Endothelial cell (in vitro differentiated cells): Measurements from ENCODE around the gene PBRM1. TPM values are rescaled to one million over a fixed set of nuclear protein-coding genes. Genes with fewer than 3 reads are reported as not detected.

Experiments used
- DNase-seq: peaks from one replicate; pipeline ENCODE4 v3.0.0; 2021; ENCODE audit warnings: low spot score
- H3K27ac Mint-ChIP-seq: one replicate; pipeline ENCODE4 v1.8.0; 2021; ENCODE audit warnings: mixed read lengths, inconsistent platforms; ENCODE audit not compliant: unreplicated experiment
- H3K27me3 Mint-ChIP-seq: one replicate; pipeline ENCODE4 v1.8.0; 2021; ENCODE audit warnings: mild to moderate bottlenecking, moderate library complexity, mixed read lengths, inconsistent platforms; ENCODE audit not compliant: unreplicated experiment
- H3K36me3 Mint-ChIP-seq: one replicate; pipeline ENCODE4 v1.8.0; 2021; ENCODE audit warnings: mild to moderate bottlenecking, low read depth, mixed read lengths, inconsistent platforms; ENCODE audit not compliant: unreplicated experiment
- H3K4me1 Mint-ChIP-seq: one replicate; pipeline ENCODE4 v1.8.0; 2021; ENCODE audit warnings: mild to moderate bottlenecking, mixed read lengths, inconsistent platforms; ENCODE audit not compliant: unreplicated experiment
- H3K4me3 Mint-ChIP-seq: one replicate; pipeline ENCODE4 v1.8.0; 2021; ENCODE audit warnings: mild to moderate bottlenecking, mixed read lengths, inconsistent platforms; ENCODE audit not compliant: unreplicated experiment
- H3K9me3 Mint-ChIP-seq: one replicate; pipeline ENCODE4 v1.8.0; 2021; ENCODE audit warnings: mixed read lengths, inconsistent platforms; ENCODE audit not compliant: unreplicated experiment
- CTCF ChIP-seq: fragments of 200-600 bp; sonication (generic); IDR thresholded peaks from one replicate; pipeline ENCODE4 v1.5.0; 2021; ENCODE audit warnings: antibody characterized with exemption; ENCODE audit not compliant: unreplicated experiment
- total RNA-seq: library from RNA; stranded (reverse); fragmentation: NEBNext Ultra II Directional; extraction: Animal tissue kit (Norgen Biotek cat#: 25700); gene quantifications from one replicate; pipeline ENCODE4 v1.2.1, GENCODE V29; 2021; ENCODE audit not compliant: unreplicated experiment

The PBRM1 gene
- total RNA-seq, 1 donor from 2014 or later = 68.7 TPM

DNA sequence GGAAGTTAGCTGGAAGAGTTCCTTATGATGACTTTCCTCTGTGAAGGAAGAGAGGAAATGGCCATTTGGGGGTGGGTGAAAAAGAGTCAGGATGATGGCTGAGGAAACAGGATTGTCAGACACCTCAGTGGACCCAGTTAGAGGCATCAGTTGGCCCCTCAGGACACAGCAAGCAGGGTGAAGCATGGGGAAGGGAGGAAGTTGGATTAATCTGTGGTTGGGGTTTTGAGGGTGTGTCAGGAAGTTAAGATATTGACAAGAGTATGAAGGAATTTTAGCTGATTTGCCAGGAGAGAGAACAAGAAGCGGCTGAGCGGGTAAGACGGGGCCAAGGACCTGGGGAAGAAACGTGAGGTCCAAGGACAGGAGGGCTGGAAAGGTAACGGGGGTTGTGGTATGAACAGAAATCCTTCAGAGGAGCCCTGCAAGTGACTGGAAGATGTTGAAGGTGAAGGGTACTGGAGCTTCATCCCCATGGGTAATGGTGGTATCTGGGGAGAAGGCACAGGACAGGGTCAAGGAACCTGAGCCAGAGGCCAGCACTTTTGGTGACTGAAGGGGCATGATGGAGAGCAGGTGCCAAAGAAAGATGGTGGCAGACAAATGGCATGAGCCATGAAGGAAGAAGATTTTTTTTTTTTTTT is 146.6 kb downstream of the PBRM1 start:
- H3K4me1 Mint-ChIP-seq = peaks cover 26% of the 10 kb centered on the region
- H3K27me3 Mint-ChIP-seq = peaks cover 23% of the 10 kb centered on the region
- H3K9me3 Mint-ChIP-seq = no peaks in the 10 kb centered on the region
- H3K4me3 Mint-ChIP-seq = peak overlapping the region; percentile 10
- DNase-seq = no peak
- peak overlapping the region; percentile 76 for H3K27ac Mint-ChIP-seq
- peaks cover 26% of the 10 kb centered on the region for H3K36me3 Mint-ChIP-seq
- no peak for TF ChIP-seq CTCF

- Mint-ChIP-seq H3K27me3 (peaks cover 23% of the 10 kb centered on the region), H3K9me3 (no peaks in the 10 kb centered on the region), H3K27ac (peak overlapping the region; percentile 95), H3K4me1 (peaks cover 26% of the 10 kb centered on the region), H3K36me3 (peaks cover 26% of the 10 kb centered on the region), H3K4me3 (peak overlapping the region; percentile 97)
- TF ChIP-seq CTCF = no peak
- peak; percentile 3 for DNase-seq
Observed at GRCh38 chr3:52537726-52538421, 147.8 kb downstream of the PBRM1 start.

DNA sequence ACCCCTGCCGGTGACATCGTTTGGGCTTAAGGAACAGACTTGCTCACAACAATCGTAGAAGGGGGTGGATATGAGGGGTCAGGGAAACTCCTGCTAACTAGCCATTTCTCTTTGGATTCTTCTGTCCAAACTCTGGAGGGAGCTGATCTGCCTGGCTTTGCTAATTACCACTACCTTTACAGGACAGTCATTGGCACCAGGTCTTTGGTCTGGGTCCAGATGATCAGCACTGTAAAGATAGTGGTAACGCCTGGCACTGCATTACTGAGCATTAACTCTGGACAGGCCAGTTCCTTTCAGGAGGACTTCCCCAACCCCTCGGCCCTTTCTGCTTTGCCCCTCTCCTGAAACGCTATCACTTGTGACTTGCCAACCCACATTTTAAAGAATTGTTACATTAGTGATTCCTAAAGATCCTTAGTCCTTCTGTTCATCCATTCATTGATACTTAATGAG is 148.5 kb downstream of the PBRM1 start:
- no peak for DNase-seq
- Mint-ChIP-seq H3K4me3 (peak overlapping the region; percentile 97), H3K9me3 (no peaks in the 10 kb centered on the region), H3K36me3 (peaks cover 26% of the 10 kb centered on the region), H3K27ac (peak overlapping the region; percentile 95), H3K4me1 (peaks cover 26% of the 10 kb centered on the region), H3K27me3 (peaks cover 24% of the 10 kb centered on the region)
- no peak for TF ChIP-seq CTCF

DNA sequence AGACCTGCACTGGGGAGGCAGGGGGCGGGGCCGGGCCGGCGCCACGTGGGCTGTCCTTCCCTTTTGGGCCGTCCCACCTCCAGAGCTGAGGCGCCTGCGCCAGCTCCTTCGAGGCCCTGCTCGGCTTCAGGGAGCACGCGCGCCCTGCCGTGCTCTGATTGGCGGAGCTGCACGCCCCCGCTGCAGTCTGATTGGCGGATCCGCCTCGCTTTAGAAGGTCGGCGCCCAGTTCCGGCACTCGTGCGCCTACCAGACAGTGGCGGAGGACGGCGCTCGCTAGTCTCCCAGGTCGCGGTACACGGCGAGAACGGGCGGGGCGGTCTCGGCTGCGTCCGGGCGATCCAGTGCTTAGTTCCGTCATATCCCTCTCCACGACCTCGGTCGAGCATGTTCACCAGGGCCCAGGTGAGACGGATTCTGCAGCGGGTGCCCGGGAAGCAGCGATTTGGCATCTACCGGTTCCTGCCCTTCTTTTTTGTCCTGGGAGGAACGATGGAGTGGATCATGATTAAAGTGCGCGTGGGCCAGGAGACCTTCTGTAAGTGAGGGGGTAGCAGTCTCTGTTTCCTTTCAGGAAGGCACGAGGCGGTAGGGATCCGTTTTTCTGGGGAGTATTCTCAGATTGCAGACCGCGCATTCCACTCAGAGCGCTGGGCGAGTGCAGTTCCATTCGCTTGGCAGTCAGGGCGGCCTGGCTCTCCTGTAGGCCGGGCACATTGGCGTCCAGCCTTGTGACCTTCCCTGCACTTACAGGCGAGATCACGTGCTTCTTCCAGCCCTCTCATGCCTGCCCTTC is 149.1 kb downstream of the PBRM1 start, which contains the start of gene UQCC5:
Gene UQCC5, plus strand, starts transcription at position 237 of the 796 bp plus-strand sequence. Its CDS starts 151 bp downstream, at position 388.
- no peak for TF ChIP-seq CTCF
- H3K36me3 Mint-ChIP-seq = peaks cover 26% of the 10 kb centered on the region
- H3K27ac Mint-ChIP-seq = peak within 1 kb of the TSS; percentile 95
- no peaks in the 10 kb centered on the region for H3K9me3 Mint-ChIP-seq
- peak; percentile 98 for DNase-seq
- peaks cover 30% of the 10 kb centered on the region for H3K27me3 Mint-ChIP-seq
- H3K4me3 Mint-ChIP-seq = peak within 1 kb of the TSS; percentile 97
- peaks cover 26% of the 10 kb centered on the region for H3K4me1 Mint-ChIP-seq

- H3K27ac Mint-ChIP-seq = peak overlapping the region; percentile 61
- peak overlapping the region; percentile 86 for H3K4me3 Mint-ChIP-seq
- H3K9me3 Mint-ChIP-seq = no peaks in the 10 kb centered on the region
- no peak for TF ChIP-seq CTCF
- H3K36me3 Mint-ChIP-seq = peaks cover 26% of the 10 kb centered on the region
- no peak for DNase-seq
- H3K27me3 Mint-ChIP-seq = peaks cover 30% of the 10 kb centered on the region
- peaks cover 29% of the 10 kb centered on the region for H3K4me1 Mint-ChIP-seq
Observed at GRCh38 chr3:52536112-52536368, 149.7 kb downstream of the PBRM1 start.
